HCT116 (cell line): ENCODE data around the gene ADAMTSL5. TPM values are rescaled to one million over a fixed set of nuclear protein-coding genes. Genes with fewer than 3 reads are reported as not detected.

Experiments
- ATAC-seq: fragments of 200-7000 bp; cut with Tn5 transposase; 2 replicates; pipeline ENCODE4 v1.9.1; 2020; ENCODE audit warnings: mild to moderate bottlenecking, moderate library complexity
- BruUV-seq: library from RNA; stranded (reverse); fragments of 400-500 nt; replicated peaks from 2 replicates; lab custom pipeline; 2021; lab: Mats Ljungman, UMichigan
- CTCF ChIA-PET: fragments of 300-600 bp; sonication (Branson Sonifier 250); formaldehyde crosslinking; loops from one replicate; lab custom pipeline; 2021; ENCODE audit warnings: antibody characterized with exemption; lab: Charles Lee
- POLR2A ChIA-PET: fragments of 300-600, 350-600 bp; sonication (Branson Sonifier 250); formaldehyde crosslinking; loops from one replicate; lab custom pipeline; 2021; ENCODE audit warnings: antibody characterized with exemption; lab: Charles Lee
- RAD21 ChIA-PET, 2 experiments: fragments of 300-600 bp; sonication (Branson Sonifier 250); formaldehyde crosslinking; loops; one replicate each; lab custom pipeline; 2023; ENCODE audit warnings: low total read pairs in 2 of 2; ENCODE audit not compliant: uncharacterized antibody in 2 of 2, unreplicated experiment in 2 of 2, low non-redundant PET in 1 of 2; lab: Charles Lee
- DNase-seq: peaks from one replicate; pipeline ENCODE4 v3.0.0-alpha.2; 2010; ENCODE audit warnings: low read depth, low spot score
- H2AFZ ChIP-seq: fragments of 200-600 bp; shearing (Covaris generic), sonication (generic); 2 replicates; pipeline ENCODE4 v1.6.1; 2017; ENCODE audit warnings: low read depth, mixed run types, mixed read lengths, antibody characterized with exemption, low read length; ENCODE audit not compliant: poor library complexity, severe bottlenecking
- H3K27ac ChIP-seq: 2 replicates; pipeline ENCODE4 v1.5.1; 2012; ENCODE audit warnings: low read depth, low read length
- H3K27me3 ChIP-seq: fragments of 200-600 bp; sonication (generic); 2 replicates; pipeline ENCODE4 v1.6.1; 2016; ENCODE audit warnings: mixed run types, low read length, mixed read lengths; ENCODE audit not compliant: insufficient read depth
- H3K36me3 ChIP-seq, 2 experiments: fragments of 200-500 bp in 1 of 2; fragments of 200-600 bp in 1 of 2; sonication (Bioruptor generic) in 1 of 2; sonication (generic) in 1 of 2; 2 replicates each; pipeline versions ENCODE4 v1.5.1 to v1.6.1; 2014 to 2016; ENCODE audit warnings: low read length in 2 of 2, inconsistent platforms in 1 of 2, mixed read lengths in 1 of 2, mixed run types in 1 of 2; ENCODE audit not compliant: insufficient read depth in 2 of 2, control insufficient read depth in 1 of 2
- H3K4me1 ChIP-seq, 2 experiments: fragments of 200-600 bp in 1 of 2; sonication (generic) in 1 of 2; 2 replicates each; pipeline versions ENCODE4 v1.5.1 to v1.6.1; 2012 to 2017; ENCODE audit warnings: low read length in 2 of 2, inconsistent platforms in 1 of 2, mild to moderate bottlenecking in 1 of 2, mixed read lengths in 1 of 2, mixed run types in 1 of 2, moderate library complexity in 1 of 2; ENCODE audit not compliant: insufficient read depth in 2 of 2, control insufficient read depth in 1 of 2
- H3K4me2 ChIP-seq: fragments of 200-600 bp; sonication (generic); 2 replicates; pipeline ENCODE4 v1.6.1; 2017; ENCODE audit warnings: mixed run types, low read length, mixed read lengths
- H3K4me3 ChIP-seq, 2 experiments: fragments of 200-600 bp in 1 of 2; sonication (generic) in 1 of 2; replicated peaks in 1 of 2; 2 replicates each; pipeline ENCODE4 v1.5.1; 2011 to 2016; ENCODE audit warnings: low read length in 2 of 2, control low read depth in 1 of 2, low read depth in 1 of 2, mild to moderate bottlenecking in 1 of 2, mixed read lengths in 1 of 2, mixed run types in 1 of 2
- H3K79me2 ChIP-seq: fragments of 200-600 bp; sonication (generic); 2 replicates; pipeline ENCODE4 v1.6.1; 2017; ENCODE audit warnings: mild to moderate bottlenecking, mixed run types, low read length, moderate library complexity, mixed read lengths; ENCODE audit not compliant: insufficient read depth
- H3K9ac ChIP-seq: fragments of 200-600 bp; sonication (generic); 2 replicates; pipeline ENCODE4 v1.6.1; 2016; ENCODE audit warnings: low read length, mixed read lengths
- H3K9me2 ChIP-seq: fragments of 200-600 bp; sonication (generic), shearing (Covaris generic); 2 replicates; pipeline ENCODE4 v1.6.1; 2017; ENCODE audit warnings: mixed run types, mild to moderate bottlenecking, moderate library complexity; ENCODE audit not compliant: insufficient read depth
- H3K9me3 ChIP-seq, 2 experiments: fragments of 200-500 bp in 1 of 2; fragments of 200-600 bp in 1 of 2; sonication (Bioruptor generic) in 1 of 2; sonication (generic) in 1 of 2; 2 replicates each; pipeline ENCODE4 v1.6.1; 2014 to 2017; ENCODE audit warnings: low read length in 2 of 2, mixed read lengths in 2 of 2, inconsistent platforms in 1 of 2, low read depth in 1 of 2, mild to moderate bottlenecking in 1 of 2, mixed run types in 1 of 2, moderate library complexity in 1 of 2; ENCODE audit not compliant: control insufficient read depth in 1 of 2, insufficient read depth in 1 of 2
- H4K20me1 ChIP-seq: fragments of 200-600 bp; sonication (generic), shearing (Covaris generic); 2 replicates; pipeline ENCODE4 v1.6.1; 2017; ENCODE audit warnings: mixed run types, mild to moderate bottlenecking, moderate library complexity; ENCODE audit not compliant: insufficient read depth
- CEBPB ChIP-seq: IDR thresholded peaks from 2 replicates; pipeline ENCODE4 v1.6.1; 2012; ENCODE audit warnings: low read depth
- EGR1 ChIP-seq: IDR thresholded peaks from 2 replicates; pipeline ENCODE4 v1.6.1; 2012; ENCODE audit warnings: low read depth
- ELF1 ChIP-seq: IDR thresholded peaks from 2 replicates; pipeline ENCODE4 v1.6.1; 2012; ENCODE audit warnings: low read depth, borderline replicate concordance
- EZH2 ChIP-seq: fragments of 200-600 bp; sonication (generic); IDR thresholded peaks from 2 replicates; pipeline ENCODE4 v1.6.1; 2017; ENCODE audit warnings: antibody characterized with exemption, mixed run types
- EZH2phosphoT487 ChIP-seq: fragments of 200-600 bp; IDR thresholded peaks from 2 replicates; pipeline ENCODE4 v1.6.1; 2018; ENCODE audit warnings: antibody characterized with exemption, borderline replicate concordance
- FOSL1 ChIP-seq: IDR thresholded peaks from 2 replicates; pipeline ENCODE4 v1.6.1; 2012; ENCODE audit warnings: low read depth
- JUND ChIP-seq: IDR thresholded peaks from 2 replicates; pipeline ENCODE4 v1.6.1; 2012
- POLR2A ChIP-seq: IDR thresholded peaks from 2 replicates; pipeline ENCODE4 v1.7.0; 2011; ENCODE audit warnings: borderline replicate concordance; ENCODE audit not compliant: insufficient read depth, insufficient read length; ENCODE audit errors: extremely low read depth
- POLR2AphosphoS5 ChIP-seq: IDR thresholded peaks from 2 replicates; pipeline ENCODE4 v1.6.1; 2011; ENCODE audit warnings: mild to moderate bottlenecking, low read depth, low read length, moderate library complexity
- RAD21 ChIP-seq: IDR thresholded peaks from 2 replicates; pipeline ENCODE4 v1.6.1; 2012; ENCODE audit warnings: low read depth, mild to moderate bottlenecking
- SRF ChIP-seq: IDR thresholded peaks from 2 replicates; pipeline ENCODE4 v1.6.1; 2012; ENCODE audit warnings: low read depth
- TCF7L2 ChIP-seq: IDR thresholded peaks from 2 replicates; pipeline ENCODE4 v1.7.0; 2011; ENCODE audit warnings: borderline replicate concordance, inconsistent platforms; ENCODE audit not compliant: insufficient read depth, insufficient read length; ENCODE audit errors: extremely low read depth
- YY1 ChIP-seq: IDR thresholded peaks from 2 replicates; pipeline ENCODE4 v1.6.1; 2011; ENCODE audit warnings: low read length, low read depth, moderate library complexity, mild to moderate bottlenecking; ENCODE audit not compliant: insufficient replicate concordance; ENCODE audit errors: extremely low read depth
- ZFX ChIP-seq: fragments of 450-650 bp; IDR thresholded peaks from 2 replicates; pipeline ENCODE4 v1.6.1; 2017
- ZNF274 ChIP-seq: fragments of 200-500 bp; sonication (Bioruptor generic); IDR thresholded peaks from 2 replicates; pipeline ENCODE4 v1.6.1; 2014; ENCODE audit warnings: mild to moderate bottlenecking, low read depth, low read length, inconsistent platforms
- intact Hi-C: fragments of 100-400 bp; cut with micrococcal nuclease; formaldehyde crosslinking; loops from 2 replicates; pipeline ENCODE4 v1.10.0; 2022
- total RNA-seq: library from RNA; stranded (reverse); gene quantifications from one replicate; pipeline ENCODE4 v1.2.1, GENCODE V29; 2021; ENCODE audit not compliant: unreplicated experiment
- TF ChIP-seq, protein P1 (sequence below): IDR thresholded peaks from 2 replicates; pipeline ENCODE4 v1.6.1; 2012
- TF ChIP-seq, protein P2 (sequence below), 3 experiments: fragments of 200-600 bp in 1 of 3; sonication (generic) in 1 of 3; IDR thresholded peaks in 2 of 3; conservative IDR thresholded peaks in 1 of 3; 2 replicates each; pipeline ENCODE4 v1.5.1; 2012 to 2017; ENCODE audit warnings: low read depth in 2 of 3, low read length in 2 of 3, antibody characterized with exemption in 1 of 3, borderline replicate concordance in 1 of 3, control low read depth in 1 of 3, mild to moderate bottlenecking in 1 of 3, mixed read lengths in 1 of 3, mixed run types in 1 of 3, moderate library complexity in 1 of 3; ENCODE audit not compliant: insufficient read depth in 1 of 3
- TF ChIP-seq, protein P3 (sequence below): IDR thresholded peaks from 2 replicates; pipeline ENCODE4 v1.6.1; 2011; ENCODE audit warnings: mild to moderate bottlenecking, low read length, moderate library complexity; ENCODE audit not compliant: insufficient replicate concordance; ENCODE audit errors: extremely low read depth
- TF ChIP-seq, protein P4 (sequence below): IDR thresholded peaks from 2 replicates; pipeline ENCODE4 v1.6.1; 2012

The ADAMTSL5 gene
- total RNA-seq, 1 experiment from 2014 or later, result 24.0 TPM

DNA sequence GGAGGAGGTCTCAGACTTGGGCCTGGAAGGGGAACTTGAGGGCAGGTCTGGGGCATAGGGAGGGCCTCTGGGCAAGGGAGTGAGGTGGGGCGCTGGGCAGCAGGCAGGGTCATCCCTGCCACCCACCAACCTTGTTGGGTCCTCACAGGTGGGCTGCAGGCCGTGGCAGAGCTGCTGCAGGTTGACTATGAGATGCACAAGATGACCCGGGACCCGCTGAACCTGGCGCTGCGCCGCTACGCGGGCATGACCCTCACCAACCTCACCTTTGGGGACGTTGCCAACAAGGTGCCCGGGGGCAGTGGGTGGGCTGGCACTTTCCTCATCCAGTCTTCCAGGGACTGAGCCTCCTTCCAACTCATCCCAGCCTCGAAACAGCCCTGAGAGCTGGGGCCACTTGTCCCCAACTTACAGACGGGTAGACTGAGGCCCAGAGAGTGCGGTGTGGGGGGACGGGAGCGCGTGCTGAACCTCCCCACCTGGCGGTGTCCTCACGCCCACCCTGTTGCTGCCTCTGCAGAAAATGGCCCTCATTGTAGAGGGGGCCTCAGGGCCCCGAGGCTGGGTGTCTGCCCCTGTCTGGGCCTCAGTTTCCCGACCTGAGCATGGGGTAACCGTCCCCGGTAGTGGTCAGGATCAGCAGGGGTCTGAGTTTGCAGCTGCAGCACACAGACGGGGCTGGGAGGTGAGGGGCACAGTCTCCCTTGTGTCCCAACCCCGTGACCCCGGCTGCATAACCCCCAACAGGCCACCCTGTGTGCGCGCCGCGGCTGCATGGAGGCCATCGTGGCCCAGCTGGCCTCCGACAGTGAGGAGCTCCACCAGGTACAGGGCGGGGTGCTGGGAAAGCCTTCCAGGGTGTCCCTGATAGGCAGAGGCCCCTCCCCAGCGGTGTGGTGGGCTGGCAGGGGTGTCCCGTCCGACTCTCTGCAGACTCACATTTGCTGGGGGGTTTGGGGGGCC is 52.5 kb downstream of the ADAMTSL5 start (continued):
- no peak for TF ChIP-seq EZH2phosphoT487
- TF ChIP-seq CEBPB, result no peak
- no peak for TF ChIP-seq TCF7L2
- TF ChIP-seq, protein P1, sequence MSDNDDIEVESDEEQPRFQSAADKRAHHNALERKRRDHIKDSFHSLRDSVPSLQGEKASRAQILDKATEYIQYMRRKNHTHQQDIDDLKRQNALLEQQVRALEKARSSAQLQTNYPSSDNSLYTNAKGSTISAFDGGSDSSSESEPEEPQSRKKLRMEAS, result no peak
- no peak for TF ChIP-seq FOSL1
- TF ChIP-seq EZH2, result no peak
- TF ChIP-seq EGR1, result no peak
- no peak for TF ChIP-seq SRF
- no peak for TF ChIP-seq JUND
- no peak for TF ChIP-seq POLR2AphosphoS5
- TF ChIP-seq ZFX, result no peak
- TF ChIP-seq, all 23 proteins: peak for 0

- no peak overlapping the region for H3K27ac ChIP-seq
- H3K4me2 ChIP-seq, result no peak overlapping the region
- ATAC-seq (no peak), DNase-seq (no peak)
- H3K9me2 ChIP-seq, result no peaks in the 10 kb centered on the region
- H3K27me3 ChIP-seq, result no peaks in the 10 kb centered on the region
- intact Hi-C loops, result no loop called here
- H3K9me3 ChIP-seq, result no peaks in the 10 kb centered on the region
- ChIA-PET POLR2A (no interaction called here), CTCF (no interaction called here), RAD21 (no interaction called here)
- no TSS peak for BruUV-seq
- H2AFZ ChIP-seq, result no peak overlapping the region
- H3K36me3 ChIP-seq, result peaks cover 0 to 3% of the 10 kb centered on the region in 2 experiments; a peak in 1 of 4 replicates
- TF ChIP-seq EGR1, result no peak
- TF ChIP-seq RAD21, result no peak
- no peak for TF ChIP-seq ELF1
- no peak for TF ChIP-seq FOSL1
- no peak for TF ChIP-seq POLR2AphosphoS5
- TF ChIP-seq, protein P2, sequence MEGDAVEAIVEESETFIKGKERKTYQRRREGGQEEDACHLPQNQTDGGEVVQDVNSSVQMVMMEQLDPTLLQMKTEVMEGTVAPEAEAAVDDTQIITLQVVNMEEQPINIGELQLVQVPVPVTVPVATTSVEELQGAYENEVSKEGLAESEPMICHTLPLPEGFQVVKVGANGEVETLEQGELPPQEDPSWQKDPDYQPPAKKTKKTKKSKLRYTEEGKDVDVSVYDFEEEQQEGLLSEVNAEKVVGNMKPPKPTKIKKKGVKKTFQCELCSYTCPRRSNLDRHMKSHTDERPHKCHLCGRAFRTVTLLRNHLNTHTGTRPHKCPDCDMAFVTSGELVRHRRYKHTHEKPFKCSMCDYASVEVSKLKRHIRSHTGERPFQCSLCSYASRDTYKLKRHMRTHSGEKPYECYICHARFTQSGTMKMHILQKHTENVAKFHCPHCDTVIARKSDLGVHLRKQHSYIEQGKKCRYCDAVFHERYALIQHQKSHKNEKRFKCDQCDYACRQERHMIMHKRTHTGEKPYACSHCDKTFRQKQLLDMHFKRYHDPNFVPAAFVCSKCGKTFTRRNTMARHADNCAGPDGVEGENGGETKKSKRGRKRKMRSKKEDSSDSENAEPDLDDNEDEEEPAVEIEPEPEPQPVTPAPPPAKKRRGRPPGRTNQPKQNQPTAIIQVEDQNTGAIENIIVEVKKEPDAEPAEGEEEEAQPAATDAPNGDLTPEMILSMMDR (IDR thresholded peaks at IDR 0.05 in 2 of 3, conservative IDR thresholded peaks at IDR 0.05 in 1 of 3; ENCODE audit: borderline replicate concordance in 1 of 3, insufficient read depth in 1 of 3, low read depth in 2 of 3, low read length in 2 of 3), result no peak
- TF ChIP-seq, protein P1, result no peak
- TF ChIP-seq ZNF274, result no peak
- TF ChIP-seq EZH2phosphoT487, result no peak
- no peak for TF ChIP-seq POLR2A
- no peak for TF ChIP-seq TCF7L2
- TF ChIP-seq JUND, result no peak
- TF ChIP-seq, protein P3, sequence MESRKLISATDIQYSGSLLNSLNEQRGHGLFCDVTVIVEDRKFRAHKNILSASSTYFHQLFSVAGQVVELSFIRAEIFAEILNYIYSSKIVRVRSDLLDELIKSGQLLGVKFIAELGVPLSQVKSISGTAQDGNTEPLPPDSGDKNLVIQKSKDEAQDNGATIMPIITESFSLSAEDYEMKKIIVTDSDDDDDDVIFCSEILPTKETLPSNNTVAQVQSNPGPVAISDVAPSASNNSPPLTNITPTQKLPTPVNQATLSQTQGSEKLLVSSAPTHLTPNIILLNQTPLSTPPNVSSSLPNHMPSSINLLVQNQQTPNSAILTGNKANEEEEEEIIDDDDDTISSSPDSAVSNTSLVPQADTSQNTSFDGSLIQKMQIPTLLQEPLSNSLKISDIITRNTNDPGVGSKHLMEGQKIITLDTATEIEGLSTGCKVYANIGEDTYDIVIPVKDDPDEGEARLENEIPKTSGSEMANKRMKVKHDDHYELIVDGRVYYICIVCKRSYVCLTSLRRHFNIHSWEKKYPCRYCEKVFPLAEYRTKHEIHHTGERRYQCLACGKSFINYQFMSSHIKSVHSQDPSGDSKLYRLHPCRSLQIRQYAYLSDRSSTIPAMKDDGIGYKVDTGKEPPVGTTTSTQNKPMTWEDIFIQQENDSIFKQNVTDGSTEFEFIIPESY, result no peak
- TF ChIP-seq SRF, result no peak
- TF ChIP-seq YY1, result no peak
- no peak for TF ChIP-seq EZH2
- no peak for TF ChIP-seq CEBPB
- TF ChIP-seq, protein P4, sequence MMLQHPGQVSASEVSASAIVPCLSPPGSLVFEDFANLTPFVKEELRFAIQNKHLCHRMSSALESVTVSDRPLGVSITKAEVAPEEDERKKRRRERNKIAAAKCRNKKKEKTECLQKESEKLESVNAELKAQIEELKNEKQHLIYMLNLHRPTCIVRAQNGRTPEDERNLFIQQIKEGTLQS, result no peak
- H3K79me2 ChIP-seq, result no peaks in the 10 kb centered on the region
- peaks cover 12 to 34% of the 10 kb centered on the region in 2 experiments for H3K4me1 ChIP-seq
- no peaks in the 10 kb centered on the region for H4K20me1 ChIP-seq
- no peak overlapping the region for H3K9ac ChIP-seq
- no peak overlapping the region for H3K4me3 ChIP-seq
These were observed 53.3 kb downstream of the ADAMTSL5 start for GRCh38 chr19:1459479-1459878.
